PC-3 (cell line): ENCODE data around the gene CAMK4. TPM values are rescaled to one million over a fixed set of nuclear protein-coding genes. Genes with fewer than 3 reads are reported as not detected.

ENCODE experiments used
- ATAC-seq: fragments of 200-7000 bp; cut with Tn5 transposase; 2 replicates; pipeline ENCODE4 v1.9.1; 2020; ENCODE audit warnings: mild to moderate bottlenecking, moderate library complexity
- BruUV-seq: library from RNA; stranded (reverse); fragments of 400-500 nt; replicated peaks from 2 replicates; lab custom pipeline; 2021; lab: Mats Ljungman, UMichigan
- CTCF ChIA-PET: fragments of 300-600 bp; sonication (Branson Sonifier 250); formaldehyde crosslinking; loops from one replicate; lab custom pipeline; 2022; ENCODE audit warnings: antibody characterized with exemption; lab: Charles Lee
- POLR2A ChIA-PET: fragments of 300-600 bp; sonication (Branson Sonifier 250); formaldehyde crosslinking; loops from one replicate; lab custom pipeline; 2022; ENCODE audit warnings: antibody characterized with exemption; ENCODE audit not compliant: unreplicated experiment; lab: Charles Lee
- DNase-seq: peaks from one replicate; pipeline ENCODE4 v3.0.0-alpha.2; 2015
- H2AFZ ChIP-seq: fragments of 300-600 bp; sonication (generic); 2 replicates; pipeline ENCODE4 v1.6.0; 2016; ENCODE audit warnings: antibody characterized with exemption, low read length
- H3F3A ChIP-seq: fragments of 300-600 bp; sonication (generic); one replicate; pipeline ENCODE4 v1.6.0; 2017; ENCODE audit warnings: antibody characterized with exemption, low read length, control low read depth, mild to moderate bottlenecking; ENCODE audit not compliant: unreplicated experiment
- H3K27ac ChIP-seq: fragments of 300-600 bp; sonication (generic); 2 replicates; pipeline ENCODE4 v1.5.1; 2016; ENCODE audit warnings: mild to moderate bottlenecking, low read length
- H3K27me3 ChIP-seq: fragments of 300-600 bp; sonication (generic); 2 replicates; pipeline ENCODE4 v1.6.1; 2016; ENCODE audit warnings: low read length, mixed read lengths
- H3K36me3 ChIP-seq: fragments of 300-600 bp; sonication (generic); 2 replicates; pipeline ENCODE4 v1.6.1; 2016; ENCODE audit warnings: low read depth, mixed run types, low read length, mixed read lengths
- H3K4me1 ChIP-seq: fragments of 300-600 bp; sonication (generic); 2 replicates; pipeline ENCODE4 v1.5.1; 2016; ENCODE audit warnings: low read length; ENCODE audit not compliant: insufficient read depth
- H3K4me2 ChIP-seq: fragments of 300-600 bp; sonication (generic); 2 replicates; pipeline ENCODE4 v1.6.0; 2016; ENCODE audit warnings: low read length
- H3K4me3 ChIP-seq: fragments of 300-600 bp; sonication (generic); 2 replicates; pipeline ENCODE4 v1.5.1; 2016; ENCODE audit warnings: mild to moderate bottlenecking, low read length, mixed read lengths
- H3K79me2 ChIP-seq: fragments of 300-600 bp; sonication (generic); 2 replicates; pipeline ENCODE4 v1.6.1; 2017; ENCODE audit warnings: low read length, mixed read lengths
- H3K9ac ChIP-seq: fragments of 300-600 bp; sonication (generic); 2 replicates; pipeline ENCODE4 v1.6.0; 2016; ENCODE audit warnings: mild to moderate bottlenecking, low read length
- H3K9me2 ChIP-seq: fragments of 300-600 bp; sonication (generic); replicated peaks from 2 replicates; pipeline ENCODE4 v1.6.1; 2016; ENCODE audit warnings: mixed run types, low read length, mixed read lengths
- H3K9me3 ChIP-seq: fragments of 300-600 bp; sonication (generic); 2 replicates; pipeline ENCODE4 v1.6.1; 2016; ENCODE audit warnings: low read length, mixed read lengths
- H4K20me1 ChIP-seq: fragments of 300-600 bp; sonication (generic); 2 replicates; pipeline ENCODE4 v1.6.1; 2016; ENCODE audit warnings: low read length, mixed read lengths
- EZH2 ChIP-seq: fragments of 300-600 bp; sonication (generic); IDR thresholded peaks from one replicate; pipeline ENCODE4 v1.6.1; 2017; ENCODE audit warnings: antibody characterized with exemption, mild to moderate bottlenecking, low read length; ENCODE audit not compliant: unreplicated experiment
- EZH2phosphoT487 ChIP-seq: fragments of 300-600 bp; sonication (generic); IDR thresholded peaks from 2 replicates; pipeline ENCODE4 v1.6.1; 2018; ENCODE audit warnings: mild to moderate bottlenecking, antibody characterized with exemption, low read length, borderline replicate concordance
- intact Hi-C: fragments of 100-400 bp; cut with micrococcal nuclease; formaldehyde crosslinking; loops from 2 replicates; pipeline ENCODE4 v1.9.0; 2023
- total RNA-seq: library from RNA; depleted of rRNA; stranded (reverse); fragments of >200 nt; gene quantifications from 2 replicates; pipeline ENCODE4 v1.2.3, GENCODE V29; 2014
- TF ChIP-seq, protein P1 (sequence below): fragments of 300-600 bp; sonication (generic); conservative IDR thresholded peaks from 2 replicates; pipeline ENCODE4 v1.5.1; 2017; ENCODE audit warnings: antibody characterized with exemption, low read depth, mild to moderate bottlenecking, low read length

The CAMK4 gene
- total RNA-seq, 1 experiment from 2014 or later, result 0.55 TPM

GRCh38 chr5:111215971-111216370, 8.2 kb upstream of the CAMK4 start:
- no peaks in the 10 kb centered on the region for H3K4me1 ChIP-seq
- TF ChIP-seq, protein P1, sequence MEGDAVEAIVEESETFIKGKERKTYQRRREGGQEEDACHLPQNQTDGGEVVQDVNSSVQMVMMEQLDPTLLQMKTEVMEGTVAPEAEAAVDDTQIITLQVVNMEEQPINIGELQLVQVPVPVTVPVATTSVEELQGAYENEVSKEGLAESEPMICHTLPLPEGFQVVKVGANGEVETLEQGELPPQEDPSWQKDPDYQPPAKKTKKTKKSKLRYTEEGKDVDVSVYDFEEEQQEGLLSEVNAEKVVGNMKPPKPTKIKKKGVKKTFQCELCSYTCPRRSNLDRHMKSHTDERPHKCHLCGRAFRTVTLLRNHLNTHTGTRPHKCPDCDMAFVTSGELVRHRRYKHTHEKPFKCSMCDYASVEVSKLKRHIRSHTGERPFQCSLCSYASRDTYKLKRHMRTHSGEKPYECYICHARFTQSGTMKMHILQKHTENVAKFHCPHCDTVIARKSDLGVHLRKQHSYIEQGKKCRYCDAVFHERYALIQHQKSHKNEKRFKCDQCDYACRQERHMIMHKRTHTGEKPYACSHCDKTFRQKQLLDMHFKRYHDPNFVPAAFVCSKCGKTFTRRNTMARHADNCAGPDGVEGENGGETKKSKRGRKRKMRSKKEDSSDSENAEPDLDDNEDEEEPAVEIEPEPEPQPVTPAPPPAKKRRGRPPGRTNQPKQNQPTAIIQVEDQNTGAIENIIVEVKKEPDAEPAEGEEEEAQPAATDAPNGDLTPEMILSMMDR, result no peak
- no peak for TF ChIP-seq EZH2
- TF ChIP-seq EZH2phosphoT487, result no peak
- H3F3A ChIP-seq, result no peaks in the 10 kb centered on the region
- H3K9me2 ChIP-seq, result no peaks in the 10 kb centered on the region
- BruUV-seq, result no TSS peak
- ChIA-PET CTCF (no interaction called here), POLR2A (no interaction called here)
- H3K79me2 ChIP-seq, result no peaks in the 10 kb centered on the region
- DNase-seq, result no peak
- no peak overlapping the region for H2AFZ ChIP-seq
- peaks cover 56% of the 10 kb centered on the region for H3K27me3 ChIP-seq
- ATAC-seq, result no peak
- no peak overlapping the region for H3K27ac ChIP-seq
- no peak overlapping the region for H3K9ac ChIP-seq
- intact Hi-C loops, result no loop called here
- H3K36me3 ChIP-seq, result no peaks in the 10 kb centered on the region
- H3K4me3 ChIP-seq, result no peak overlapping the region
- no peaks in the 10 kb centered on the region for H4K20me1 ChIP-seq
- H3K4me2 ChIP-seq, result no peak overlapping the region
- no peaks in the 10 kb centered on the region for H3K9me3 ChIP-seq

- TF ChIP-seq, protein P1, result no peak
- TF ChIP-seq EZH2, result no peak
- TF ChIP-seq EZH2phosphoT487, result no peak
- peaks cover 65% of the 10 kb centered on the region for H3K27me3 ChIP-seq
- H3K4me1 ChIP-seq, result peaks cover 9% of the 10 kb centered on the region; the same call in 1 of the 2 replicates
- no peaks in the 10 kb centered on the region for H3K36me3 ChIP-seq
- H3K79me2 ChIP-seq, result no peaks in the 10 kb centered on the region
- H3K9ac ChIP-seq, result no peak overlapping the region
- no peaks in the 10 kb centered on the region for H3K9me2 ChIP-seq
- CTCF ChIA-PET, result no interaction called here
- BruUV-seq, result no TSS peak
- H3K27ac ChIP-seq, result no peak overlapping the region
- DNase-seq (no peak), ATAC-seq (no peak)
- POLR2A ChIA-PET, result no interaction called here
- H2AFZ ChIP-seq, result no peak overlapping the region
- H3F3A ChIP-seq, result no peaks in the 10 kb centered on the region
- intact Hi-C loops, result no loop called here
- H3K9me3 ChIP-seq, result no peaks in the 10 kb centered on the region
- H4K20me1 ChIP-seq, result no peaks in the 10 kb centered on the region
- H3K4me3 ChIP-seq, result no peak overlapping the region
- H3K4me2 ChIP-seq, result no peak overlapping the region
Measured at GRCh38 chr5:111221139-111221538, 3.0 kb upstream of the CAMK4 start.

DNA sequence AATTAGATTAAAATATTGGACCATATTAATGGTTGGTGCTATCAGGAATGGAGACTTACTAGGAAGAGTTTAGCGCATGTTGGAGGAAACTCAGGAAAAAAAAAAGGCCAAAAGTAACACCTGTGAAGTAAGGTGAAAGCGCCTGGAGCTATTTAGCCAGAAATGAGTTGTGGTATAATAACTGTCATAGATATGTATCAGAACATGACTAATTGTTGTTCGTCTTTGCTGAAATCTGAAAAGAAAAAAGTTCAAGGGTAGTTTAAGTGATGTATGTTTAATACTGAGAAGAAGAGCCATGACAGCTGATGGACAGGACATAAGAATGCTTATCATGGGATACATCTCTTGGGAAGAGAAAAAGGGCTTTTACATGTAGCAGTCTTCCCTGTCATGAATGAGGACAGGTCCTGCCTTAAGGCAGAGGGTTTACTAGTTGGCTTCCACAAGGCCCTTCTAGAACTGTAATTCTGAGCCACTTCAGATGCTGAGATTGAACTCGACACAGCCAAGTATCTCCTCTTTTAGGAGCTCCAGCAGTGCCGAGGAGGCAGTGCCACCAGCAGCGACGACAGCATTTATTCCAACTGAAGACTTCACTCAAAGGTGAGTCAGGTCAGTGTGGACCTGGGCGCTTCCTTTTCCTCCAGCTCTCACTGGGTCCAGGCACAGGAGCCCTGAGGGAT, 940 bp upstream of the CAMK4 start:
- no TSS peak for BruUV-seq
- DNase-seq, result peak; percentile 33
- Histone ChIP-seq H3K4me3 (no peak overlapping the region), H2AFZ (no peak overlapping the region; the same call in 1 of the 2 replicates), H3K79me2 (no peaks in the 10 kb centered on the region), H3K27ac (no peak overlapping the region), H3F3A (no peaks in the 10 kb centered on the region), H3K4me1 (peaks cover 9% of the 10 kb centered on the region; the same call in 1 of the 2 replicates), H3K27me3 (peaks cover 75% of the 10 kb centered on the region), H3K9me2 (no peaks in the 10 kb centered on the region), H4K20me1 (no peaks in the 10 kb centered on the region), H3K9ac (no peak overlapping the region), H3K4me2 (peak overlapping the region; percentile 78; the same call in 1 of the 2 replicates), H3K9me3 (no peaks in the 10 kb centered on the region), H3K36me3 (no peaks in the 10 kb centered on the region)
- TF ChIP-seq EZH2phosphoT487 (no peak), EZH2 (no peak)
- TF ChIP-seq, protein P1, result no peak
- CTCF ChIA-PET, result no interaction called here
- POLR2A ChIA-PET, result no interaction called here
- intact Hi-C loops, result no loop called here
- ATAC-seq, result peak; percentile 3
